K562 (cell line): Measurements from ENCODE around the gene GABRR2. TPM values are rescaled to one million over a fixed set of nuclear protein-coding genes. Genes with fewer than 3 reads are reported as not detected.

Experiments
- ZNF511 ChIP-seq: sonication (generic); formaldehyde crosslinking; IDR thresholded peaks from 2 replicates; pipeline ENCODE4 v1.8.0; 2022; ENCODE audit warnings: mild to moderate bottlenecking, missing genetic modification reagents
- polyA plus RNA-seq, 8 experiments: library from polyadenylated mRNA; depleted of rRNA in 4 of 8; stranded (reverse) in 5 of 8; unstranded in 3 of 8; fragments of >200 nt; fragmentation: Nextera tagmentation in 2 of 8; fragmentation: Illumina TruSeq in 1 of 8; extraction: Ambion mirVana in 2 of 8; extraction: Trizol in 1 of 8; gene quantifications; 2 replicates each; pipeline versions ENCODE4 v1.2.1 to v1.2.3, GENCODE V29; 2011 to 2014; ENCODE audit warnings: inconsistent platforms in 1 of 8, missing spikeins in 1 of 8
- total RNA-seq, 7 experiments: library from RNA; depleted of rRNA in 6 of 7; stranded (reverse); fragments of >200 nt in 6 of 7; fragmentation: Illumina TruSeq in 2 of 7; extraction: Trizol in 2 of 7; gene quantifications; 2 replicates each; pipeline versions ENCODE4 v1.2.1 to v1.2.3, GENCODE V29; 2011 to 2021; ENCODE audit warnings: low replicate concordance in 1 of 7

The GABRR2 gene
- total and polyA plus RNA-seq, 9 of the 15 experiments (the other 6 are each of a cell fraction or from before 2014, with no cell fraction given): 0.09 to 0.13 (median 0.10) TPM; not detected in 6

GRCh38 chr6:89208551-89208950 lies 106.5 kb downstream of the GABRR2 start (continued):
- no peak for TF ChIP-seq ZNF511

Other genes starting within 250 kb of the GABRR2 start
- gene PNRC1, start 234.5 kb downstream of the GABRR2 start, total RNA-seq (2014; rRNA removed): 5.4 and 6.3 TPM in 2 replicates
- 7.4 and 8.1 TPM in 2 replicates for gene PNRC1, start 234.5 kb downstream of the GABRR2 start, total RNA-seq (2014; rRNA removed; fragmentation: Illumina TruSeq; extraction: Trizol)
- 5.9 and 6.6 TPM in 2 replicates for gene PNRC1, start 234.5 kb downstream of the GABRR2 start, total RNA-seq (2015; rRNA removed; fragmentation: Illumina TruSeq; extraction: Trizol)
- 10.3 and 10.8 TPM in 2 replicates for gene PNRC1, start 234.5 kb downstream of the GABRR2 start, total RNA-seq (2021)
- 7.7 and 9.6 TPM in 2 replicates for gene PNRC1, start 234.5 kb downstream of the GABRR2 start, polyA plus RNA-seq (2011; rRNA removed)
- 6.5 and 6.6 TPM in 2 replicates for gene PNRC1, start 234.5 kb downstream of the GABRR2 start, polyA plus RNA-seq (2014; fragmentation: Illumina TruSeq; extraction: Trizol)
- gene PNRC1, start 234.5 kb downstream of the GABRR2 start, polyA plus RNA-seq (2014; fragmentation: Nextera tagmentation; extraction: Ambion mirVana): 1 to 10 TPM; 1.2 to 1.8 TPM
- gene PNRC1, start 234.5 kb downstream of the GABRR2 start, polyA plus RNA-seq (2014; rRNA removed): 2.5 and 4.0 TPM in 2 replicates
- not detected in 2 replicates for gene SRSF12, start 197.2 kb downstream of the GABRR2 start, total RNA-seq (2014; rRNA removed)
- not detected in 2 replicates for gene SRSF12, start 197.2 kb downstream of the GABRR2 start, total RNA-seq (2014; rRNA removed; fragmentation: Illumina TruSeq; extraction: Trizol)
- gene SRSF12, start 197.2 kb downstream of the GABRR2 start, total RNA-seq (2015; rRNA removed; fragmentation: Illumina TruSeq; extraction: Trizol): not detected in 2 replicates
- gene SRSF12, start 197.2 kb downstream of the GABRR2 start, total RNA-seq (2021): not detected in 2 replicates
- not detected in 2 replicates for gene SRSF12, start 197.2 kb downstream of the GABRR2 start, polyA plus RNA-seq (2011; rRNA removed)
- not detected in 2 replicates for gene SRSF12, start 197.2 kb downstream of the GABRR2 start, polyA plus RNA-seq (2014; fragmentation: Illumina TruSeq; extraction: Trizol)
- not detected for gene SRSF12, start 197.2 kb downstream of the GABRR2 start, polyA plus RNA-seq (2014; fragmentation: Nextera tagmentation; extraction: Ambion mirVana)
- gene SRSF12, start 197.2 kb downstream of the GABRR2 start, polyA plus RNA-seq (2014; rRNA removed): not detected in 2 replicates
- 1.1 TPM in 2 replicates for gene PM20D2, start 169.2 kb downstream of the GABRR2 start, total RNA-seq (2014; rRNA removed)
- 1.2 and 1.4 TPM in 2 replicates for gene PM20D2, start 169.2 kb downstream of the GABRR2 start, total RNA-seq (2014; rRNA removed; fragmentation: Illumina TruSeq; extraction: Trizol)
- gene PM20D2, start 169.2 kb downstream of the GABRR2 start, total RNA-seq (2015; rRNA removed; fragmentation: Illumina TruSeq; extraction: Trizol): 0.83 and 0.91 TPM in 2 replicates
- gene PM20D2, start 169.2 kb downstream of the GABRR2 start, total RNA-seq (2021): 1.00 and 1.1 TPM in 2 replicates
- gene PM20D2, start 169.2 kb downstream of the GABRR2 start, polyA plus RNA-seq (2011; rRNA removed): 0.26 and 2.6 TPM in 2 replicates
- 0.78 and 1.2 TPM in 2 replicates for gene PM20D2, start 169.2 kb downstream of the GABRR2 start, polyA plus RNA-seq (2014; fragmentation: Illumina TruSeq; extraction: Trizol)
- under 1 TPM; 0.30 to 0.43 TPM for gene PM20D2, start 169.2 kb downstream of the GABRR2 start, polyA plus RNA-seq (2014; fragmentation: Nextera tagmentation; extraction: Ambion mirVana)
- gene PM20D2, start 169.2 kb downstream of the GABRR2 start, polyA plus RNA-seq (2014; rRNA removed): 0.65 and 0.72 TPM in 2 replicates
- not detected in 2 replicates for gene GABRR1, start 97.9 kb downstream of the GABRR2 start, total RNA-seq (2014; rRNA removed)
- not detected in 2 replicates for gene GABRR1, start 97.9 kb downstream of the GABRR2 start, total RNA-seq (2014; rRNA removed; fragmentation: Illumina TruSeq; extraction: Trizol)
- gene GABRR1, start 97.9 kb downstream of the GABRR2 start, total RNA-seq (2015; rRNA removed; fragmentation: Illumina TruSeq; extraction: Trizol): not detected in 2 replicates
- not detected in 2 replicates for gene GABRR1, start 97.9 kb downstream of the GABRR2 start, total RNA-seq (2021)
- not detected in 2 replicates for gene GABRR1, start 97.9 kb downstream of the GABRR2 start, polyA plus RNA-seq (2011; rRNA removed)
- not detected in 2 replicates for gene GABRR1, start 97.9 kb downstream of the GABRR2 start, polyA plus RNA-seq (2014; fragmentation: Illumina TruSeq; extraction: Trizol)
- gene GABRR1, start 97.9 kb downstream of the GABRR2 start, polyA plus RNA-seq (2014; fragmentation: Nextera tagmentation; extraction: Ambion mirVana): not detected
- 0.03 TPM in 1 of 2 replicates, not detected in the other for gene GABRR1, start 97.9 kb downstream of the GABRR2 start, polyA plus RNA-seq (2014; rRNA removed)
- gene UBE2J1, start 37.4 kb upstream of the GABRR2 start, total RNA-seq (2014; rRNA removed): 19.6 and 19.7 TPM in 2 replicates
- 27.2 and 30.0 TPM in 2 replicates for gene UBE2J1, start 37.4 kb upstream of the GABRR2 start, total RNA-seq (2014; rRNA removed; fragmentation: Illumina TruSeq; extraction: Trizol)
- gene UBE2J1, start 37.4 kb upstream of the GABRR2 start, total RNA-seq (2015; rRNA removed; fragmentation: Illumina TruSeq; extraction: Trizol): 25.8 and 28.5 TPM in 2 replicates
- gene UBE2J1, start 37.4 kb upstream of the GABRR2 start, total RNA-seq (2021): 22.0 and 22.4 TPM in 2 replicates
- 25.8 and 32.6 TPM in 2 replicates for gene UBE2J1, start 37.4 kb upstream of the GABRR2 start, polyA plus RNA-seq (2011; rRNA removed)
- gene UBE2J1, start 37.4 kb upstream of the GABRR2 start, polyA plus RNA-seq (2014; fragmentation: Illumina TruSeq; extraction: Trizol): 24.6 and 28.9 TPM in 2 replicates
- gene UBE2J1, start 37.4 kb upstream of the GABRR2 start, polyA plus RNA-seq (2014; fragmentation: Nextera tagmentation; extraction: Ambion mirVana): 10 to 100 TPM; 11.6 to 14.9 TPM
- gene UBE2J1, start 37.4 kb upstream of the GABRR2 start, polyA plus RNA-seq (2014; rRNA removed): 18.8 and 20.6 TPM in 2 replicates
- gene RRAGD, start 97.0 kb upstream of the GABRR2 start, total RNA-seq (2014; rRNA removed): not detected in 2 replicates
- gene RRAGD, start 97.0 kb upstream of the GABRR2 start, total RNA-seq (2014; rRNA removed; fragmentation: Illumina TruSeq; extraction: Trizol): not detected in 2 replicates
- 0.07 TPM in 1 of 2 replicates, not detected in the other for gene RRAGD, start 97.0 kb upstream of the GABRR2 start, total RNA-seq (2015; rRNA removed; fragmentation: Illumina TruSeq; extraction: Trizol)
- gene RRAGD, start 97.0 kb upstream of the GABRR2 start, total RNA-seq (2021): 0.04 TPM in 1 of 2 replicates, not detected in the other
- 0.03 and 0.24 TPM in 2 replicates for gene RRAGD, start 97.0 kb upstream of the GABRR2 start, polyA plus RNA-seq (2011; rRNA removed)
- gene RRAGD, start 97.0 kb upstream of the GABRR2 start, polyA plus RNA-seq (2014; fragmentation: Illumina TruSeq; extraction: Trizol): not detected in 2 replicates
- gene RRAGD, start 97.0 kb upstream of the GABRR2 start, polyA plus RNA-seq (2014; fragmentation: Nextera tagmentation; extraction: Ambion mirVana): not detected
- not detected in 2 replicates for gene RRAGD, start 97.0 kb upstream of the GABRR2 start, polyA plus RNA-seq (2014; rRNA removed)
- not detected in 2 replicates for gene ANKRD6, start 117.9 kb upstream of the GABRR2 start, total RNA-seq (2014; rRNA removed)
- 0.22 TPM in 1 of 2 replicates, not detected in the other for gene ANKRD6, start 117.9 kb upstream of the GABRR2 start, total RNA-seq (2014; rRNA removed; fragmentation: Illumina TruSeq; extraction: Trizol)
- not detected in 2 replicates for gene ANKRD6, start 117.9 kb upstream of the GABRR2 start, total RNA-seq (2015; rRNA removed; fragmentation: Illumina TruSeq; extraction: Trizol)
- gene ANKRD6, start 117.9 kb upstream of the GABRR2 start, total RNA-seq (2021): 0.13 TPM in 1 of 2 replicates, not detected in the other
- 0.08 and 0.23 TPM in 2 replicates for gene ANKRD6, start 117.9 kb upstream of the GABRR2 start, polyA plus RNA-seq (2011; rRNA removed)
- not detected in 2 replicates for gene ANKRD6, start 117.9 kb upstream of the GABRR2 start, polyA plus RNA-seq (2014; fragmentation: Illumina TruSeq; extraction: Trizol)
- gene ANKRD6, start 117.9 kb upstream of the GABRR2 start, polyA plus RNA-seq (2014; fragmentation: Nextera tagmentation; extraction: Ambion mirVana): under 1 TPM; 0.04 TPM
- gene ANKRD6, start 117.9 kb upstream of the GABRR2 start, polyA plus RNA-seq (2014; rRNA removed): 1.3 TPM in 1 of 2 replicates, not detected in the other